SW 1271 (cell line): ENCODE results near the gene BACH1.
A peak's percentile ranks its signal among the peaks of the same experiment; 100 is the strongest.
"Not testable (repeated sequence)": the region's sequence is repeated elsewhere in the genome, so short reads cannot be mapped to it uniquely, and the experiment has no call there.

Experiments used
- DNase-seq, 2 experiments: peaks; one replicate each; lab custom pipeline; 2025; lab: John Stamatoyannopoulos, UW

Gene BACH1

DNA sequence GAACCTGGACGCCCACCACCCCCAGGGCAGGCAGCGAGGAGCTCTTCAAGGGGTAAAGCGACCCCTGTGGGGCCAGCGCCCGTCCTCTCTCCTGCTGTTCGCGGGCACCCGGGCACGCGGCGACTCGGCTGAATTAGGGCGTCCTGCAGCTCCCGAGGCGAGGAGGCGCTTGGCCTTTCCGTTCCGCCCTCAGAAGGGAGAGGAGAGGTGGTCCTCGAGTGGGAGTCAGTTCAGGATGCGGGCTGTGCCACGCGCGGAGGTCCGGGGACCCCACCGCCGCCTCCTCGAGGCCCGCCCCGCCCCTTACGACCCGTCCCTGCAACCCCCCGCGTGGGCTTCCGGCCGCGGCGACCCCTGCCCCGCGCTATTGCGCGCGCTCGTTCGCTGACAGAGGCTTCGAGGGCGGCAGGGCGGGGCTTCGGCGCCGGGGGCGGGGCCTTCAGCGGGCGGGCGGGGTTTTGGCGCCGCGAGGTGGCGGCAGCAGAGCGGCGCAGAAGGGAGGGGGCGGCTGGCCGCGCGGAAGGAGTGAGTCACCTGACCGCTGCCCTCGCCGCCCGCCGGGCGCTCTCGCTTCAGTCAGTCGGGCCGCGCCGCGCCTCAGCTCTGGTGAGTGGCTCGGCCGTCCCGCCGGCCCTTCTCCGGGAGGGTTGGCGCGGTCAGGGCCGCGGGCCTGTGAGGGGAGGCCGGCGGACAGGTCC is at the start of gene BACH1:
TSS of gene BACH1 (plus strand) at position 575 of the 698 bp plus-strand sequence. CDS start 22,359 bp downstream, outside the sequence.
- peak; percentile 11 to 71 for DNase-seq

DNA sequence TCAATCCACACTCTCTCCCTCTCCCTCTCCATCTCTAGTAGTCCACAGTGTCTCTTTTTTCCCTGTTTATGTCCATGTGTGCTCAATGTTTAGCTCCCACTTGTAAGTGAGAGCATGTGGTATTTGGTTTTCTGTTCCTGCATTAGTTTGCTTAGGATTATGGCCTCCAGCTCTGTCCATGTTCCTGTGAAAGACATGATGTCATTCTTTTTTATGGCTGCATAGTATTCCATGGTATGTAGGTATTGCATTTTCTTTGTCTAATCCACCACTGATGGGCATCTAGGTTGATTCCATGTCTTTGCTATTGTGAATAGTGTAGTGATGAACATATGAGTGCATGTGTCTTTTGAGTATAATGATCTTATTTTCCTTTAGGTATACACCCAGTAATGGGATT is 49.4 kb upstream of the BACH1 start:
- not testable (repeated sequence) for DNase-seq

- DNase-seq, result no peak
Measured at GRCh38 chr21:29250636-29251035, 48.1 kb upstream of the BACH1 start.

GRCh38 chr21:29253861-29254260 is 44.9 kb upstream of the BACH1 start:
- not testable (repeated sequence) for DNase-seq

DNA sequence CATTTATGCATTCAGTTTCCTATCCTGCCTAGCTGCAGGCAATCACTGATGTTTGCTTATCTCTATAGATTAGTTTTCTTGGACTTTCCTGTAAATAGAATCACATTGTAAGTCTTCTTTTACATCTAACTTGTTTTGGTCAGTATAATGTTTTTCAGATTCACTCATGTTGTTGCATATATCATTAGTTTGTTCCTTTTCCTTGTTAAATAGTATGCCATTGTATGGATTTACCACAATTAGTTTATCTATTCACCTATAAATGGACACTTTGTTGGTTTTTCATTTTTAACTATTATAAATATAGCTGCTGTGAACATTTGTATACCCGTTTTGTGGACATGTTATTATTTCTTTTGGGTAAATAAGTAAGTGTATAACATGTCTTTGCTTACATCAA is 44.2 kb upstream of the BACH1 start:
- no peak for DNase-seq

- no peak for DNase-seq
Measured at GRCh38 chr21:29256126-29256910, 42.4 kb upstream of the BACH1 start.

DNA sequence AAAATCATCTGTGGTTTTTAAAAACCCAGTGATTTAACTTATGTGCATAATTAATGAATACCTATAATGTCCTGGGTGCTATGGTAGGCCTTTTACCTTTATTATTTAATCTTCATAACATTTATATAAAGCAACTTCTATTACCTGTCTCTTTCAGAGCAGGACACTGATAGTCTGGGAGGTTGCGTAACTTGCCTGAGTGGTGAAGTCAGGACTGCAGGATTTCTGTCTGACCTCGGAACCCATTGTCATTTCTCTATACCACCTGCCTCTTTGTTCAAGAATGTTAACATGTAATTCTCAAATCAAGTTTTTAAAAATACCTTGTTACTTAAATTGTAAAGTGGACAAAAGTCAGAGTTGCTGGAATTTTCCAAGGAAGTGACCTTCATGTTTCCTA is 41.0 kb upstream of the BACH1 start:
- no peak for DNase-seq

- peak in 1 of 2 experiments; percentile 56 for DNase-seq
Measured at GRCh38 chr21:29258626-29259338, 39.9 kb upstream of the BACH1 start.

DNA sequence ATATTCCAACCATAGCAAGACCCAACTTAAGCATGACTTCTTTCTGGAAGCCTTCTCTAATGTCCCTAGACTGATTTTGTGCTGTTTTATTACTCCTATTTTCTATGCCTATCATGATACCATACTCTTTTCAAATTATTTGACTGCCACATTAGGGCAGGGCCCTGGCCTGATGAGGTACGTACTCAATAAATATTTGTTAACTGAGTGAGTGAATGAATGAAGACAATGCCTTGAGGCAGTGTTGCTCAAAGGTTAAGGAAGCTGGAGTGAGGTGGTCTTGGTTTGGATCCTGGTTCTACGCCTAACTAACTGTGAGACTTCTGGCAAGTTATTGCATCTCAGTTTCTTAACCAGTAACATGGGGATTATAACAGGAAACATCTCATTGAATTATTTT is 38.3 kb upstream of the BACH1 start:
- no peak for DNase-seq

DNA sequence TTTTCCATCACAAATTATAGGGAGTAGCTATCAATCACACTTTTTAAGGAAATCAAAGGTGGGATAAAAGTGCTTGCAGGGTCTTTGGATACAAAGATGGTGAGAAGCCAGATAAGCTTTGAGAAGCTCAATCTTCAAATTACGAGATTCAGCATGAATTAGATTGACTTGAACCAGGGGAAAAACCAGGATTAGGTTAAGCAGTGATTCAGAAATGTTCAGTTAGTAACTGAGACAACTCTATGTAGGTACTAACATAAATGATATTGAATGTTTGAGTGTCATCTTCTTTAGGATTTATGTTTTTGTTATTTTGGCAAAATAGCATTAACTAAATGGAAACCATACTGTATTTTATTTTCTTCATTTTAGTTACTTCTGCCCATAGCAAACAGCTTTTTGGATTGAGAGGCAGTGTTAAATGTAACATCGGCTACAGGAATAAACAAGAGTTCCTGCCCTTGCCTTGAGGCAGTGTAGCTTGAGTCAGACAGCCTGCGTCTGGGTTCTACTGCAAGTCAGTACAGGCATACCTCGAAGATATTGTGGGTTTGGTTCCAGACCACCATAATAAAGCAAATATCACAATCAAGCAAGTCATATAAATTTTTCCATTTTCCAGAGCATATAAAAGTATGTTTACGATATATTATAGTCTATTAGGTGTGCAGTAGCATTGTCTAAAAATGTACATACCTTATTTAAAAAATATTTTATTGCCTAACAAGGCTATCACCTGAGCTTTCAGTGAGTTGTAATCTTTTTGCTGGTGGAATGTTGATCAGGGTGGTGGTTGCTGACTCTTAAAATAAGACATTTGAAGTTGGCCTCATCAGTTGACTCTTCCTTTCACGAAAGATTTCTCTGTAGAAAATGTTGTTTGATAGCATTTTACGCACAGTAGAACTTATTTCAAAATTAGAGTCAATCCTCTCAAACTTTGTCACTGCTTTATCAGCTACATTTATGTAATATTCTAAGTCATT is 36.9 kb upstream of the BACH1 start:
- DNase-seq, result no peak

- no peak for DNase-seq
Measured at GRCh38 chr21:29264721-29265120, 34.0 kb upstream of the BACH1 start.

DNA sequence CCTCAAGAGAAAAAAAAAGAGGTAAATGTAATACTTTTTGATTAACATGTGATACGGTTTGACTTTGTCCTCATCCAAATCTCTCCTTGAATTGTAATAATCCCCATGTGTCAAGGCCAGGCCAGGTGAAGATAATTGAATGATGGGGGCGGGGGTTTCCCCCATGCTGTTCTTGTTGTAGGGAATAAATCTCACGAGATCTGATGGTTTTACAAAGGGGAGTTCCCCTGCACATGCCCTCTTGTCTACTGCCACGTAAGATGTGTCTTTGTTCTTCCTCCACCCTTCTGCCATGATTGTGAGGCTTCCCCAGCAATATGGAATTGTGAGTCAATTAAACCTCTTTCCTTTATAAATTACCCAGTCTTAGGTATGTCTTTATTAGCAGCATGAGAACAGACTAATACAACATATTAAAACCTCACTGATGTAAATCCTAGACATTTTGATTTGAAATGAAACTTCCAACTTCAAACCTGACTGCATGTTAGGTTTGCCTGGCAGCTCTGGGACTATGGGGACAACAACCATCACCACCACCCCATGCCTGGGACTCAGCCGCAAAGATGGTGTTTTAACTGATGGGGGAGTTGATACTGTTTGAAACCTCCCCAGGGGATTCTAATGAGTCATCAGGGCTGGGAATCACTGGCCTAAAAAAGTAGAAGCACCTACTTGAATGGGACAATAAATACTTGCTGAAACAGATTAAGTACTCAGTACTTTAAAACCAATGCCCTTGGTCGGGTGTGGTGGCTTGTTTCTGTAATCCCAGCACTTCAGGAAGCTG is 32.8 kb upstream of the BACH1 start:
- DNase-seq, result no peak

GRCh38 chr21:29267666-29268065 is 31.1 kb upstream of the BACH1 start:
- no peak for DNase-seq

DNA sequence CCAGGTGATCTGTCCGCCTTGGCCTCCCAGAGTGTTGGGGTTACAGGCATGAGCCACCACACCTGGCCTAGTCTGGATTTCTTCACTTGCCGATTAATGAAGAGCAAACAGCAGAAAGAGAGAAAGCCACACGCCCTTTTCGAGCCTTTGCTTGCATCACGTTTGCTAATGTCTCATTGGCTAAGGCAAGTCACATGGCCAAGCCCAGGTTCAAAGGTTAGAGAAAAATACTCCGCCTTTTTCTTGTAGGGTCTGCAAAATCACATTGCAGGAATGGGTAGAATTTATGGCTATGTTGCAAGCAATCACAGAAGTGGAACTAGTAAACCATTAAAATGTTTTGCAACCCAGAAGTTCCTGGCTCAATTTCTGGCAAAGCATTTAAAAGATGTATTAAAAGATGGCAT is 26.8 kb upstream of the BACH1 start:
- no peak for DNase-seq

DNA sequence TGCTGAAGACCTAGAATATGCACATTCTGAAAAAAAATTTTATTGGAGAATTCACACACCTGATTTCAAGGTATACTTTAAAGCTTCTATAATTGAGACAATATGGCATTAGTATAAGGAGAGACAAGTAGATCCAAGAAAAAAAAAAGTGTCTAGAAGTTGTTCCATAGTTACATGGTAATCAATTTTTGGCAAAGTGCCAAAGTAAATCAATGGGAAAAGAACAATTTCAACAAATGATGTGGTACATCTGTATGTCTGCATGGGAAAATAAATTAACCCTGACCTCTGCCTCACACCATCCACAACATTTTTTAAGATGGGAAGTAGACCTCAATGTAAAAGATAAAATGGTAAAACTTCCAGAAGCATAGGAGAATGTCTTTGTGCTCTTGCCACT is 21.3 kb upstream of the BACH1 start:
- no peak for DNase-seq

DNA sequence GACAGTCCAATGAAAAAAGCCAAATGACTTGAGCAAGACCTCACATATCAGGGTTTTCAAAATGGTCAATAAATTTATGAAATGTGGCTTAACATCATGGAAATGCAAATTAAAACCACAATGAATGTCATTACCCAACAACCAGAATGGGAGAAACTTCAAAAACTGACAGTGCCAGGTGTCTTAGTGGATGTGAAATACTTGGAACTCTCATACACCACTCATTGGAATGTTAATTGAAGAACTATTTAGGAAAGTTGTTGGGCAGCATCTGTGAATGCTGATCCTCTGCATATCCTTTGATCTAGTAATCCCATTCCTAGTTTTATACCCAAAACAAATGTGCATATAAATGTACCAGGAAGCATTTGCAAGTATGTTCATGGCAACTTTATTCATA is 19.2 kb upstream of the BACH1 start:
- DNase-seq, result no peak

DNA sequence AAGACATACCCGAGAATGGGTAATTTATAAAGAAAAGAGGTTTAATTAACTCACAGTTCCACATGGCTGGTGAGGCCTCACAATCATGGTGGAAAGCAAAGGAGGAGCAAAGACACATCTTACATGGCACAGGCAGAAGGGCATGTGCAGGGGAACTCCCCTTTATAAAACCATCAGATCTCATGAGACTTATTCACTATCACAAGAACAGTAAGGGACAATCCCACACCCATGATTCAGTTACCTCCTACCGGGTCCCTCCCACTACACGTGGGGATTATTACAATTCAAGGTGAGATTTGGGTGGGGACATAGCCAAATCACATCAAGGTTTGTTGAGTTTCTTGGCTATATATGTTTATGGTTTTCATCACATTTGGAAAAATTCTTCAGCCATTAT is 16.9 kb upstream of the BACH1 start:
- DNase-seq, result not testable (repeated sequence)

DNA sequence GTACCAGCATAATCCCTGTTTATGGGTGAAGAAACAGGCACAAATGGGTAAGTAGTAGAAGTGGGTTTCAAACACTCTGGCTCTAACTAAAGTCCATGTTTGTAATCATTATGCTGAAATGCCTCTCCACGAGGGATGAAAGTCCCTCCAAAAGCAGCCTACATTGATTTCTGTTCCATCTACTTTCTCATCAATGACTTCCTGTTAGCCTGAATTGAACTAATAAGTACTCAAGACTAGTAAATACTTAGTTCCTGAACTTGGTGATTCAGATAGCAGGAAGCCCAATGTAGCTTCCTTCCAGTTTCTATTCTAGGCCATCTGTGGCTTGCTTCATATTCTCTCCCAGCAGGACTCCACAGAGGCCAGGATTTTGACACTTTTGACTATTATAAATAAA is 11.3 kb upstream of the BACH1 start:
- DNase-seq, result no peak

GRCh38 chr21:29288239-29288638 is 10.5 kb upstream of the BACH1 start:
- no peak for DNase-seq

DNA sequence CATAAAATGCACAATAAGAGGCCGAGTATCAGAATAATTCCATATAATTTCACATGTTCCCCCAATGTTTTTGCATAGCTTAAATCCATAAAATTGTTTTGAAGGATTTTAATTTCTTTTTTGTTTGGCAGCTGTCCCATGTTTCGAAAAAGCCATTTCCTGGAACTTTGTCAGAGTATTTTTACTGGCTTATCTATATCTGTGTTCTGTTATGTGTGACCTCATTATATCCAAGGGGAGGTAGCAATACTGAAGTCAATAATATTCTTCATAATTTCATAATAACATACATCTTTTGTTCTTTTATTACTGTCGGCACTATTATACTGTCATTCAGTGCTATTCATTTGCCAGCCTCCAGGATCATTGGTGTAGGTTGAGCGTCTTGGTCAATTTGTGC is 9.4 kb upstream of the BACH1 start:
- no peak for DNase-seq

DNA sequence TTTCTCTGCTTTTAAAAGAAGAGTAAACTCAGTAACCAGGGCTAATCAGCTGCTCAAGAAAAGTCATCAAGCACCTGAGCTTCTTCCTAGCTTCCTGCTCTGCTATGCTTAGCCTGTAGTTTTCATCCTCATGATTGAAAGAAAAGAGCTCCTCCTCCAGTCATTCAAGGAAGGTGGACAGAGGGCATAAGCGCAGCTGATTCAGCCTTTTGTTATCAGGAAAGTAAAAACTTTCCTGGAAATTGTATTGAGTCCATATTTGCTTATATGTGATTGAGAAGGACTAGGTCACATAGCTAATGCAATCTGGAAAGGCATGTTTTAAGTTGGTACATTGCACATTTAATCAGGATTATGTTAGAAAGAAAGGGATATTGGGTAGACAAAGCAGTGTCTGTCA is 8.5 kb upstream of the BACH1 start:
- DNase-seq, result no peak
